Keratinocyte (primary cell): Measurements from ENCODE around the gene GSTO2. TPM values are rescaled to one million over a fixed set of nuclear protein-coding genes. Genes with fewer than 3 reads are reported as not detected.
A peak's percentile ranks its signal among the peaks of the same experiment; 100 is the strongest.

ENCODE experiments used
- DNase-seq: peaks from one replicate; pipeline ENCODE4 v3.0.0-alpha.2; 2011; ENCODE audit warnings: low read depth, missing footprints, low spot score
- FAIRE-seq: peaks from 2 replicates; lab custom pipeline; 2011; peaks lifted over from hg19 to GRCh38; lab: Jason Lieb, UNC
- H2AFZ ChIP-seq: 2 replicates; pipeline ENCODE4 v1.6.0; 2012; ENCODE audit warnings: low read length, control low read depth, inconsistent platforms; ENCODE audit not compliant: control insufficient read depth
- H3K27ac ChIP-seq: 2 replicates; pipeline ENCODE4 v1.5.1; 2011; ENCODE audit warnings: low read length; ENCODE audit not compliant: control insufficient read depth, insufficient read depth
- H3K27me3 ChIP-seq: 3 replicates; pipeline ENCODE4 v1.6.0; 2011; ENCODE audit warnings: low read length; ENCODE audit not compliant: control insufficient read depth, insufficient read depth; ENCODE audit errors: extremely low read depth
- H3K36me3 ChIP-seq, 2 experiments: 2 replicates in 1 of 2; 3 replicates in 1 of 2; pipeline ENCODE4 v1.5.1; 2011; ENCODE audit warnings: low read length in 2 of 2, mild to moderate bottlenecking in 1 of 2; ENCODE audit not compliant: control insufficient read depth in 2 of 2, insufficient read depth in 2 of 2; ENCODE audit errors: extremely low read depth in 1 of 2
- H3K4me1 ChIP-seq: 3 replicates; pipeline ENCODE4 v1.5.1; 2011; ENCODE audit warnings: low read length; ENCODE audit not compliant: control insufficient read depth, insufficient read depth; ENCODE audit errors: extremely low read depth
- H3K4me2 ChIP-seq: 3 replicates; pipeline ENCODE4 v1.6.0; 2011; ENCODE audit warnings: low read depth, low read length; ENCODE audit not compliant: control insufficient read depth, insufficient read depth; ENCODE audit errors: extremely low read depth
- H3K4me3 ChIP-seq, 3 experiments: fragments of 200-600 bp in 1 of 3; sonication (generic) in 1 of 3; 2 replicates in 2 of 3; 3 replicates in 1 of 3; pipeline ENCODE4 v1.5.1; 2011 to 2016; ENCODE audit warnings: low read length in 3 of 3, mild to moderate bottlenecking in 3 of 3, control low read depth in 2 of 3, inconsistent platforms in 1 of 3, low read depth in 1 of 3, mixed read lengths in 1 of 3, mixed run types in 1 of 3, moderate library complexity in 1 of 3; ENCODE audit not compliant: control insufficient read depth in 2 of 3, insufficient read depth in 2 of 3; ENCODE audit errors: extremely low read depth in 1 of 3
- H3K79me2 ChIP-seq: 2 replicates; pipeline ENCODE4 v1.6.0; 2012; ENCODE audit warnings: low read length; ENCODE audit not compliant: control insufficient read depth, insufficient read depth
- H3K9ac ChIP-seq: 3 replicates; pipeline ENCODE4 v1.6.0; 2011; ENCODE audit warnings: low read length; ENCODE audit not compliant: control insufficient read depth, insufficient read depth; ENCODE audit errors: extremely low read depth
- H3K9me1 ChIP-seq: 3 replicates; pipeline ENCODE4 v1.6.0; 2011; ENCODE audit warnings: low read length; ENCODE audit not compliant: control insufficient read depth, insufficient read depth; ENCODE audit errors: extremely low read depth
- H3K9me3 ChIP-seq: 2 replicates; pipeline ENCODE4 v1.5.1; 2012; ENCODE audit warnings: low read depth, low read length; ENCODE audit not compliant: control insufficient read depth
- H4K20me1 ChIP-seq: 3 replicates; pipeline ENCODE4 v1.6.0; 2011; ENCODE audit warnings: low read length; ENCODE audit not compliant: control insufficient read depth, insufficient read depth; ENCODE audit errors: extremely low read depth
- EZH2 ChIP-seq: IDR thresholded peaks from one replicate; pipeline ENCODE4 v1.6.1; 2012; ENCODE audit warnings: inconsistent platforms, mild to moderate bottlenecking, low read length, moderate library complexity
- dilution Hi-C: fragments of 300-500 bp; cut with MboI; formaldehyde crosslinking; loops from one replicate; pipeline ENCODE4 v1.7.0; 2020; ENCODE audit warnings: low sequenced_read_pairs; ENCODE audit not compliant: extremely low pct_ligation_motif_present
- polyA plus RNA-seq, 5 experiments: library from polyadenylated mRNA; depleted of rRNA in 3 of 5; stranded (reverse) in 3 of 5; stranded (forward) in 1 of 5; unstranded in 1 of 5; fragments of >200 nt; gene quantifications; 1 replicate in 1 of 5; 2 replicates in 3 of 5; 3 replicates in 1 of 5; pipeline versions ENCODE4 v1.2.1 to v1.2.3, GENCODE V29; 2011 to 2012; ENCODE audit warnings: missing spikeins in 2 of 5, low read depth in 1 of 5, low replicate concordance in 1 of 5
- TF ChIP-seq, protein P1 (sequence below), 3 experiments: IDR thresholded peaks in 1 of 3; conservative IDR thresholded peaks in 1 of 3; optimal IDR thresholded peaks in 1 of 3; 2 replicates in 2 of 3; 3 replicates in 1 of 3; pipeline versions ENCODE3 to v1.5.1; 2011; ENCODE audit warnings: low read length in 3 of 3, mild to moderate bottlenecking in 3 of 3, moderate library complexity in 2 of 3, control low read depth in 1 of 3, inconsistent platforms in 1 of 3; ENCODE audit not compliant: insufficient read depth in 2 of 3; ENCODE audit errors: extremely low read depth in 1 of 3

GSTO2 gene
- polyA plus RNA-seq, 1 donor (not counting 4 experiments of a cell fraction or from before 2014, with no cell fraction given) = 56.9 TPM

DNA sequence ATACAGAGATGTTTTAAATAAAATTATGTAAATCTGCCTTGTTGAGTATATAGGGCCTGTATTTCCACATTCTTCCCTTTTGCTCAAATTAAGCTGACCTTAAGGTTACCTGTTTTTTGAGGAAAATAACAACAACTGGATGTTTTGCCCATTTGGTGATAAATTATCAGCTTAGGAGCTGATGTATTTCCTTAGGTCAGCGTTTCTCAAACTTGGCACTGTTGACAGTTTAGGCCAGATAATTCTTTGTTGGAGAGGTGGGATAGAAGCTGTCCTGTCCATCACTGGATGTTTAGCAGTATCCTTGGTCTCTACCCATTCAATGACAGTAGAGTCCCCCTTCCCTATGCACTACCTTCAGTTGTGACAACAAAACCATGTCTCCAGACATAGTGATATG, 7.2 kb downstream of the GSTO2 start:
- Histone ChIP-seq H3K4me3 (no peak overlapping the region), H4K20me1 (no peaks in the 10 kb centered on the region), H3K27ac (no peak overlapping the region), H3K9ac (peak overlapping the region; percentile 92), H3K9me1 (no peaks in the 10 kb centered on the region), H3K36me3 (peaks cover 3 to 6% of the 10 kb centered on the region in 2 experiments), H3K79me2 (peaks cover 11% of the 10 kb centered on the region), H3K4me1 (peaks cover 16% of the 10 kb centered on the region), H3K27me3 (no peaks in the 10 kb centered on the region), H3K4me2 (peak overlapping the region; percentile 97), H3K9me3 (no peaks in the 10 kb centered on the region), H2AFZ (no peak overlapping the region)
- TF ChIP-seq, protein P1, sequence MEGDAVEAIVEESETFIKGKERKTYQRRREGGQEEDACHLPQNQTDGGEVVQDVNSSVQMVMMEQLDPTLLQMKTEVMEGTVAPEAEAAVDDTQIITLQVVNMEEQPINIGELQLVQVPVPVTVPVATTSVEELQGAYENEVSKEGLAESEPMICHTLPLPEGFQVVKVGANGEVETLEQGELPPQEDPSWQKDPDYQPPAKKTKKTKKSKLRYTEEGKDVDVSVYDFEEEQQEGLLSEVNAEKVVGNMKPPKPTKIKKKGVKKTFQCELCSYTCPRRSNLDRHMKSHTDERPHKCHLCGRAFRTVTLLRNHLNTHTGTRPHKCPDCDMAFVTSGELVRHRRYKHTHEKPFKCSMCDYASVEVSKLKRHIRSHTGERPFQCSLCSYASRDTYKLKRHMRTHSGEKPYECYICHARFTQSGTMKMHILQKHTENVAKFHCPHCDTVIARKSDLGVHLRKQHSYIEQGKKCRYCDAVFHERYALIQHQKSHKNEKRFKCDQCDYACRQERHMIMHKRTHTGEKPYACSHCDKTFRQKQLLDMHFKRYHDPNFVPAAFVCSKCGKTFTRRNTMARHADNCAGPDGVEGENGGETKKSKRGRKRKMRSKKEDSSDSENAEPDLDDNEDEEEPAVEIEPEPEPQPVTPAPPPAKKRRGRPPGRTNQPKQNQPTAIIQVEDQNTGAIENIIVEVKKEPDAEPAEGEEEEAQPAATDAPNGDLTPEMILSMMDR (optimal IDR thresholded peaks at IDR 0.05 in 1 of 3, IDR thresholded peaks at IDR 0.05 in 1 of 3, conservative IDR thresholded peaks at IDR 0.05 in 1 of 3; ENCODE audit: extremely low read depth in 1 of 3, insufficient read depth in 2 of 3, low read length in 3 of 3) = no peak
- no peak for TF ChIP-seq EZH2
- no peak for FAIRE-seq
- DNase-seq = no peak
- dilution Hi-C loops = no loop called here

DNA sequence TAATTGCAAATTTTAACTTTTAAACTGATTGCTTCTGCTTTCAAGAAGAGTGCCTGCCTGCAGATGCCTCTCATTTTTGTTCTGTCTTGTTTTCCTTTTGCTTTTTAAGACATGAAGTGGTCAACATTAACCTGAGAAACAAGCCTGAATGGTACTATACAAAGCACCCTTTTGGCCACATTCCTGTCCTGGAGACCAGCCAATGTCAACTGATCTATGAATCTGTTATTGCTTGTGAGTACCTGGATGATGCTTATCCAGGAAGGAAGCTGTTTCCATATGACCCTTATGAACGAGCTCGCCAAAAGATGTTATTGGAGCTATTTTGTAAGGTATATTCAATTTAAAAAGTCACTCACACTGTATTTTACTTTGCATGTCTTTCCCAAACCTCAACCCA, 8.8 kb downstream of the GSTO2 start:
- no peak overlapping the region for H3K27ac ChIP-seq
- dilution Hi-C loops = no loop called here
- H3K36me3 ChIP-seq = peaks cover 3 to 9% of the 10 kb centered on the region in 2 experiments
- peaks cover 11% of the 10 kb centered on the region for H3K79me2 ChIP-seq
- DNase-seq = no peak
- H3K4me2 ChIP-seq = no peak overlapping the region
- FAIRE-seq = no peak
- H3K9me1 ChIP-seq = no peaks in the 10 kb centered on the region
- no peaks in the 10 kb centered on the region for H4K20me1 ChIP-seq
- no peak for TF ChIP-seq EZH2
- TF ChIP-seq, protein P1 (optimal IDR thresholded peaks at IDR 0.05 in 1 of 3, IDR thresholded peaks at IDR 0.05 in 1 of 3, conservative IDR thresholded peaks at IDR 0.05 in 1 of 3; ENCODE audit: extremely low read depth in 1 of 3, insufficient read depth in 2 of 3, low read length in 3 of 3) = no peak
- H3K9me3 ChIP-seq = no peaks in the 10 kb centered on the region
- no peaks in the 10 kb centered on the region for H3K27me3 ChIP-seq
- H3K4me3 ChIP-seq = no peak overlapping the region
- H3K4me1 ChIP-seq = peaks cover 16% of the 10 kb centered on the region
- no peak overlapping the region for H2AFZ ChIP-seq
- H3K9ac ChIP-seq = no peak overlapping the region
